Aorta (tissue), 5 donors: Measurements from ENCODE around the gene CDA. TPM values are rescaled to one million over a fixed set of nuclear protein-coding genes. Genes with fewer than 3 reads are reported as not detected.
"Not testable (repeated sequence)": the region's sequence is repeated elsewhere in the genome, so short reads cannot be mapped to it uniquely, and the experiment has no call there.

Source experiments
- ATAC-seq: fragments of 200-7000 bp; cut with Tn5 transposase; one replicate; pipeline ENCODE4 v1.9.1; 2022; ENCODE audit warnings: moderate library complexity; ENCODE audit not compliant: low FRiP score
- DNase-seq, 2 donors: peaks; one replicate each; pipeline ENCODE4 v3.0.0-alpha.2; 2020
- H3K27ac ChIP-seq, 2 donors: one replicate each; pipeline ENCODE4 v1.5.1; 2013; ENCODE audit warnings: low read length in 2 of 2, mild to moderate bottlenecking in 2 of 2, moderate library complexity in 2 of 2, control low read depth in 1 of 2, inconsistent platforms in 1 of 2, low read depth in 1 of 2
- H3K27me3 ChIP-seq, 2 donors: one replicate each; pipeline ENCODE4 v1.6.1; 2013; ENCODE audit warnings: control low read depth in 1 of 2, low read length in 1 of 2, mild to moderate bottlenecking in 1 of 2, moderate library complexity in 1 of 2; ENCODE audit not compliant: insufficient read depth in 2 of 2, control insufficient read depth in 1 of 2
- H3K36me3 ChIP-seq, 2 donors: one replicate each; pipeline ENCODE4 v1.6.1; 2013; ENCODE audit warnings: control low read depth in 1 of 2, low read length in 1 of 2, mild to moderate bottlenecking in 1 of 2; ENCODE audit not compliant: insufficient read depth in 2 of 2, control insufficient read depth in 1 of 2
- H3K4me1 ChIP-seq, 2 donors: one replicate each; pipeline ENCODE4 v1.6.1; 2013; ENCODE audit warnings: low read length in 2 of 2, control low read depth in 1 of 2, mild to moderate bottlenecking in 1 of 2, moderate library complexity in 1 of 2; ENCODE audit not compliant: insufficient read depth in 2 of 2, control insufficient read depth in 1 of 2
- H3K4me3 ChIP-seq, 2 donors: one replicate each; pipeline ENCODE4 v1.5.1; 2013; ENCODE audit warnings: low read length in 2 of 2, control low read depth in 1 of 2, mild to moderate bottlenecking in 1 of 2
- H3K9me3 ChIP-seq: one replicate; pipeline ENCODE4 v1.6.1; 2013; ENCODE audit warnings: mild to moderate bottlenecking, low read length; ENCODE audit not compliant: control insufficient read depth
- WGBS, 2 donors: extraction: QIAGEN DNeasy Blood & Tissue Kit; methylation state at CpG; one replicate each; pipeline ENCODE4 v1.1.7; 2013; 5-methylcytosine and 5-hydroxymethylcytosine counted together
- intact Hi-C, 2 donors: fragments of 100-400 bp; cut with DNase I; formaldehyde crosslinking; loops; one replicate each; pipeline versions ENCODE4 v1.14.2 to v1.15.0; 2022
- polyA plus RNA-seq, 2 donors: library from polyadenylated mRNA; stranded (reverse); fragments of 200-250 nt; gene quantifications; one replicate each; pipeline ENCODE4 v1.2.3, GENCODE V29; 2013
- total RNA-seq, 2 donors: library from RNA; stranded (reverse); fragmentation: NEBNext Ultra II Directional; extraction: Animal tissue kit (Norgen Biotek cat#: 25700); gene quantifications; one replicate each; pipeline ENCODE4 v1.2.1, GENCODE V29; 2021
- donor health status: healthy with polysubstance abuse.
- donor health status: Bipolar disorder and iron deficiency.
- donor health status: DM: no; HTN: no; CAD: no.
- donor health status: DM: no; HTN: no; CAD: no.
- donor health status: DM: yes; HTN: yes; CAD: no.

CDA gene
- total and polyA plus RNA-seq, 4 donors = 5.3 to 16.2 (median 7.2) TPM

DNA sequence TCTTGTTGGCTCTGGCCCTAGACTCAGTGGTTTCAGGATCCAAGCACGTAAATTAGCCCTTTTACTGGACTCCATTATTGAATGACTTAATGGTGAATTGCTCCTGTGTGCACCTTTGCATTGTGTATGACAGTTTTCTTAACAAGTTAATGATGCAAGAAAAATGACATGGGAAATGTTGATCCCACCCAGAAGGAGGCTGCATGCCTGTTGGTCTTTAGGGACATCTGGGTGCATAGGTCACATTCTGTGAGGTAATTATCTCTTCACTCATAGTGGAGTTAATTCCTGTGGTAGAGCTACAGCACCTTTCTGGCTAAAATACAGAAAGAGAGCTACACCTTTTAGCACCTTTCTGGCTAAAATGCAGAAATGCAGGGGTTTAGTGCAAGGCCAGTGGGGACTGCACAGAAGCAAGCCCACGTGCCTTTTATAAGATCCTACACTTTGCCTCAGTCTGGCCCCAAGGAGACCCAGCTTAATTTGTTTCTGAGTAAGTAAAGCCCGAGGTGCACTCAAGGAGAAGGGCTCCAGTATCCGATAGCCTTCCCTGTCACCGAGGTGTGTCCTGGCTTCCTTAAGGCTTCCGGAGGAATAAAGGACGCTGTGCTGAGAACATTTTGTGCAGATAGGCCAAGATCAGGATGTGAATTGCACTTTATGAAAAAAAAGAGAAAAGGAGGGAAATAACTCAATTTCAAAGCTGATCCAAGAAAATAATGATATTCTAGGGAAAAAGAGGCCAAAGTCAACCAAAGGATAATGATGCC is 18.1 kb downstream of the CDA start:
- H3K27ac ChIP-seq, DNase-seq, H3K4me1 ChIP-seq, H3K9me3 ChIP-seq, ATAC-seq, H3K36me3 ChIP-seq, H3K27me3 ChIP-seq, intact Hi-C loops, H3K4me3 ChIP-seq: not testable (repeated sequence)
- WGBS, 2 donors = 51 to 65% methylated on average over 6 of the region's 7 CpGs

DNA sequence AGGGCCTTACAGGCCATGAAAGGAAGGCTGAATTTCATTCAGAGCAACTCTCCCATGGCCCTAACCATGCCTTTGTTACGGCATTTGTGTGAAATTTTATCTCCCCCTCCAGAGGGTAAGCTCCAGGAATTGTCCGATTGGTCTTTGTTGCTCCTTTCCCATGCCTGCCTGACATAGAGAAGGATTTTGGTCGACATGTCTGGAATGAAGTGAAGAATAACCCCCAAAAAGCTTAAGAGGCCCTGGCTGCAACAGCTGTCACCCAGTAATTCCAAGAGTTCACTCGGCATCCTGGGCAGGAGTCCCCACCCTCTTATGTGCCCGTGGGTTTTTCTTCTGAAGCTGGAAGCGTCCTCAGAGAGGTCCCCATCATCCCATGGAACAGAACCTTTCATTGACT is 20.6 kb downstream of the CDA start:
- Histone ChIP-seq H3K9me3 (no peaks in the 10 kb centered on the region), H3K27ac (no peak overlapping the region), H3K4me1 (no peaks in the 10 kb centered on the region), H3K4me3 (no peak overlapping the region), H3K27me3 (no peaks in the 10 kb centered on the region), H3K36me3 (no peaks in the 10 kb centered on the region)
- ATAC-seq = no peak
- 55 to 67% methylated on average over 6 of the region's 6 CpGs for WGBS, 2 donors
- intact Hi-C loops = no loop called here
- DNase-seq = no peak

DNA sequence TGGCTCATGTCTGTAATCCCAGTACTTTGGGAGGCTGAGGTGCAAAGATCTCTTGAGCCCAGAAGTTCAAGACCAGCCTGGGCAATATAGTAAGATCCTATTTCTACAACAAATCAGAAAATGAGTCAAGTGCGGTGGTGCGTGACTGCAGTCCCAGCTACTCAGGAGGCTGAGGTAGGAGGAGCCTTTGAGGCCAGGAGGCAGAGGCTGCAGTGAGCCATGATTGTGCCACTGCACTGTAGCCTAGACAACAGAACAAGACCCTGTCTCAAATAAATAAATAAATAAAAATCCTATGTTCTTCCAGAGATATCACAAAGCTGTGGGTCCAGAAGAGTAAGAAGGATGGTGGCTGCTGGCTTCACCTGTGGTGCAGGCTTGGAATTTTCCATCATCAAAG is 22.1 kb downstream of the CDA start:
- H3K4me1 ChIP-seq = no peaks in the 10 kb centered on the region

DNA sequence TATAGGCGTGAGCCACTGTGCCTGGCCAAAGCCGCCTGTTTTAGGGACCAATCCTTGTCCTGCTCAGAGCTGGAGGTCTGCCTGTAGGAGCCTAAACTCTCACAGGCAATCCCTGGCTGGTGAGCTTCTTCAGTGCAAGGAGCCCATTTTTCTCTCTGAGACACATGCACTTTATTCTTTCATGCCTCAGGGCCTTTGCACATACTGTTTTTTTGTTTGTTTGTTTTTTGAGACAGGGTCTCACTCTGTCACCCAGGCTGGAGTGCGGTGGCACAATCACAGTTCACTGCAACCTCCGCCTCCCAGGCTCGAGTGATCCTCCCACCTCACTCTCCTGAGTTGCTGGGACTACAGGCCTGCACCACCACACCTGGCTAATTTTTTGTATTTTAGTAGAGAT is 22.8 kb downstream of the CDA start:
- DNase-seq (no peak), ATAC-seq (no peak)
- no peaks in the 10 kb centered on the region for H3K36me3 ChIP-seq
- H3K9me3 ChIP-seq = no peaks in the 10 kb centered on the region
- intact Hi-C loops = no loop called here
- no peaks in the 10 kb centered on the region for H3K27me3 ChIP-seq
- 91 to 92% methylated on average over 5 of the region's 5 CpGs for WGBS, 2 donors
- no peak overlapping the region for H3K27ac ChIP-seq
- no peaks in the 10 kb centered on the region for H3K4me1 ChIP-seq
- H3K4me3 ChIP-seq = no peak overlapping the region

More for the DNA sequence above, 22.1 kb downstream of the CDA start:
- no peaks in the 10 kb centered on the region for H3K27me3 ChIP-seq
- intact Hi-C loops = no loop called here
- ATAC-seq (no peak), DNase-seq (no peak)
- H3K27ac ChIP-seq = no peak overlapping the region
- no peak overlapping the region for H3K4me3 ChIP-seq
- 92 to 100% methylated on average over 2 of the region's 2 CpGs for WGBS, 2 donors
- no peaks in the 10 kb centered on the region for H3K36me3 ChIP-seq
- H3K9me3 ChIP-seq = no peaks in the 10 kb centered on the region

DNA sequence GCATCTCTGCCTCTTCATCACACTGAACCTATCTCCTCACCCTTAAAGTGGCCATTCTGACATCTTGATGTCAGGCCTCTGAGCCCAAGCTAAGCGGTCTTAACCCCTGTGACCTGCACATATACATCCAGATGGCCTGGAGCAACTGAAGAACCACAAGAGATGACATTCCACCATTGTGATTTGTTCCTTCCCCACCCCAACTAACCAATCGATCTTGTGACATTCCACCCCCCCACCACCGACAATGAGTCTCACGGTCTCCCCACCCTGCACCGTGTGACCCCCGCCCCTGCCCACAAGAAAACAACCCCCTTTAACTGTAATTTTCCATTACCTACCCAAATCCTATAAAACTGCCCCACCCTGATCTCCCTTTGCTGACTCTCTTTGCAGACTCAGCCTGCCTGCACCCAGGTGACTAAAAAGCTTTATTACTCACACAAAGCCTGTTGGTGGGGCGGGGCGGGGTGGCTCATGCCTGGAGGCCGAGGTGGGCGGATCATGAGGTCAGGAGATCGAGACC is 23.4 kb downstream of the CDA start:
- no peaks in the 10 kb centered on the region for H3K36me3 ChIP-seq
- intact Hi-C loops = no loop called here
- WGBS, 2 donors = 66% methylated on average over 11 of the region's 11 CpGs
- DNase-seq (no peak), ATAC-seq (no peak)
- no peaks in the 10 kb centered on the region for H3K27me3 ChIP-seq
- no peak overlapping the region for H3K4me3 ChIP-seq
- no peak overlapping the region for H3K27ac ChIP-seq
- H3K4me1 ChIP-seq = no peaks in the 10 kb centered on the region
- H3K9me3 ChIP-seq = no peaks in the 10 kb centered on the region

DNA sequence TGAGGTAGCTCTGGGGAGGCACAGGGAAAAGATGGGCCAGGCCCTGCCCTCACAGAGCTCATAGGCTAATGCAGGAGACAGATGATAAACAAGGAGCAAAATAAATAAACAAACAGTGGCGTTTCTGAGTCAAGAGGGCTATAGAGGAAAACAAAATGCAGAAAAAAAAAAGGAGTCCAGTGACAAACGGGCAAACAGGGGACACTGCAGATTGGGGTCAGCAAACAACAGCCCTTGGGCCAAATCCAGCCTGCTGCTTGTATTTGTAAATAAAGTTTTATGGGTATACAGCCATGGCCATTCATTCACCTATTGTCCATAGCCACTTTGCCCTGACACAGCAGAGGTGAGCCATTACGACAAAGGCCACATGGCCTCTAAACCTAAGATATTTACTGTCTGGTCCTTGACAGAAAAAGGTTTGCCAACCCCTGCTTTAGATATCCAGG is 25.3 kb downstream of the CDA start:
- Histone ChIP-seq H3K27me3 (no peaks in the 10 kb centered on the region), H3K4me3 (no peak overlapping the region), H3K9me3 (no peaks in the 10 kb centered on the region), H3K4me1 (no peaks in the 10 kb centered on the region), H3K27ac (no peak overlapping the region), H3K36me3 (no peaks in the 10 kb centered on the region)
- intact Hi-C loops = no loop called here
- DNase-seq (no peak), ATAC-seq (no peak)
- WGBS, 2 donors = 67 to 74% methylated on average over 3 of the region's 3 CpGs

DNA sequence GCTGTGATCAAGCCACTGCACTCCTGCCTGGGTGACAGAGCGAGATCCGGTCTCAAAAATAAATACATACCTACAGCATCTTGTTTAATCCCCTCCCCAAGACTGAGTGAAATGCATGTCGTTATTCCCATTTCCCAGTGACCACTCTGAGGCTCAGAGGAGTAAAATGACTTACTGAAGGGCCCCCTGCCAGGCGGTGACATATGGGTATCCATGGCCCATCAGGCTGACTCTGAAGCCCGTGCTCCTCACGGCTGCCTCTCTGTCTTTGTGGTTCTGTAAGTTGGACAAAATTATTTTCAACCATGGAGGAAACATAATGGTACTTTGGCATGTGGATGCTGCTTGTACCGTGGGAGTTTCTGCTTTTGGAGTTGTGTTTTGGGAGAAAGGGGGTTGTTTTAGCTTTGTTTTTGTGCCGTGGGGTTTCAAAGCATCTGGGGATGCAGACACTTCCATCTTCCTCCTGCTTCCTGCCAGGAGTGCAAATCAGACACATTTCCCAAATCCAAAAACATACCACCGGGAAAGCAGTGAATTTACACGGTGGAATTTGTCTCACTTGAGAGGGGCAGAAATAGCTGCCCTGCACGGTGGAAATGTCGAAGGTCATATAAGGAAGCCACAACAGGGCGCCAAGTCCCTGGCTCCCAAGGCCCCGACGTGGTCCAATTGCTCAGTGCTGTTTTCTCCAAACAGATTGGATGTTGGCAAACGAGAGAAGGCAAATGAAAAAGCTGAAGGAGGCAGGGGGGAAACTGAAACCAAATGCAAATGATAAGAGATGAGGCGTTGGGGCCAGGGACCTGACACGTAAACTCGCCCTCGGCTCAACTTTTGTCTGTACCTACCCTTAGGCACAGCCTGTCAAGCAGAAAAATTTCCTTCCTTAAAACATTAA is 27.3 kb downstream of the CDA start:
- 26% methylated on average over 20 of the region's 20 CpGs for WGBS, 2 donors
- ATAC-seq (no peak), DNase-seq (no peak)
- no peak overlapping the region for H3K4me3 ChIP-seq
- H3K9me3 ChIP-seq = no peaks in the 10 kb centered on the region
- H3K27ac ChIP-seq = peak overlapping the region in 1 of 2 donors; percentile 45
- intact Hi-C loops = no loop called here
- no peaks in the 10 kb centered on the region for H3K36me3 ChIP-seq
- H3K27me3 ChIP-seq = no peaks in the 10 kb centered on the region
- no peaks in the 10 kb centered on the region for H3K4me1 ChIP-seq

DNA sequence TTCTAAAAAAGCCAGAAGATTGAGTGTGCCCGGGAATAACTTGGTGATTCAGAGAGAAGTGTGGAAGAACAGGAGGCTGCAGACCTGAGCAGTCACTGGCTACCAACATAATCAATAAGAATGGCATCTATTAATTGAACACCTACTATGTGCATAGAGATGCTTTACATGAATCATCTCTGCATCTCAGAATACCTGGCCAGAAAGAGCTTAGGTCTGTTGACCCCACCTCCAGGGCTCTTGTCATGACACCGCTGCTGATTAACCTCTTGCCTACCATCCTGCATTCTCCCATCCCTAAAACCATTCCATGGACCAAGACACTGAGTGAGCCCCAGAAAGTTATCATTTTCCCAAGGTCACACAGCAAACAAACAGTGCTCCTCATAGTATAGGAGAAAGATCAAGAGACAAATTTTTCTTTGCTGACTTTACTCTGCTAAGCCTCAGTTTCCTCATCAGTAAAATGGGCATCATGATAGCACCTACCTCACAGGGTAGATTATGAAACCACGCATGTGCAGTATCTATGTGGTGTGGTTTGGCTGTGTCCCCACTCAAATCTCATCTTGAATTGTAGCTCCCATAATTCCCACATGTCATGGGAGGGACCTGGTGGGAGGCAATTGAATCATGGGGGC is 28.1 kb downstream of the CDA start:
- Histone ChIP-seq H3K9me3 (no peaks in the 10 kb centered on the region), H3K4me3 (no peak overlapping the region), H3K27me3 (no peaks in the 10 kb centered on the region), H3K27ac (no peak overlapping the region), H3K36me3 (no peaks in the 10 kb centered on the region), H3K4me1 (no peaks in the 10 kb centered on the region)
- intact Hi-C loops = no loop called here
- ATAC-seq (no peak), DNase-seq (no peak)
- WGBS, 2 donors = 63 to 67% methylated on average over 3 of the region's 3 CpGs
